Keratinocyte (primary cell): ENCODE measurements around the gene RNF130. TPM values are rescaled to one million over a fixed set of nuclear protein-coding genes. Genes with fewer than 3 reads are reported as not detected.

Experiments
- DNase-seq: peaks from one replicate; pipeline ENCODE4 v3.0.0-alpha.2; 2011; ENCODE audit warnings: low read depth, missing footprints, low spot score
- FAIRE-seq: peaks from 2 replicates; lab custom pipeline; 2011; peaks lifted over from hg19 to GRCh38; lab: Jason Lieb, UNC
- H2AFZ ChIP-seq: 2 replicates; pipeline ENCODE4 v1.6.0; 2012; ENCODE audit warnings: low read length, control low read depth, inconsistent platforms; ENCODE audit not compliant: control insufficient read depth
- H3K27ac ChIP-seq: 2 replicates; pipeline ENCODE4 v1.5.1; 2011; ENCODE audit warnings: low read length; ENCODE audit not compliant: control insufficient read depth, insufficient read depth
- H3K27me3 ChIP-seq: 3 replicates; pipeline ENCODE4 v1.6.0; 2011; ENCODE audit warnings: low read length; ENCODE audit not compliant: control insufficient read depth, insufficient read depth; ENCODE audit errors: extremely low read depth
- H3K36me3 ChIP-seq, 2 experiments: 2 replicates in 1 of 2; 3 replicates in 1 of 2; pipeline ENCODE4 v1.5.1; 2011; ENCODE audit warnings: low read length in 2 of 2, mild to moderate bottlenecking in 1 of 2; ENCODE audit not compliant: control insufficient read depth in 2 of 2, insufficient read depth in 2 of 2; ENCODE audit errors: extremely low read depth in 1 of 2
- H3K4me1 ChIP-seq: 3 replicates; pipeline ENCODE4 v1.5.1; 2011; ENCODE audit warnings: low read length; ENCODE audit not compliant: control insufficient read depth, insufficient read depth; ENCODE audit errors: extremely low read depth
- H3K4me2 ChIP-seq: 3 replicates; pipeline ENCODE4 v1.6.0; 2011; ENCODE audit warnings: low read depth, low read length; ENCODE audit not compliant: control insufficient read depth, insufficient read depth; ENCODE audit errors: extremely low read depth
- H3K4me3 ChIP-seq, 3 experiments: fragments of 200-600 bp in 1 of 3; sonication (generic) in 1 of 3; 2 replicates in 2 of 3; 3 replicates in 1 of 3; pipeline ENCODE4 v1.5.1; 2011 to 2016; ENCODE audit warnings: low read length in 3 of 3, mild to moderate bottlenecking in 3 of 3, control low read depth in 2 of 3, inconsistent platforms in 1 of 3, low read depth in 1 of 3, mixed read lengths in 1 of 3, mixed run types in 1 of 3, moderate library complexity in 1 of 3; ENCODE audit not compliant: control insufficient read depth in 2 of 3, insufficient read depth in 2 of 3; ENCODE audit errors: extremely low read depth in 1 of 3
- H3K79me2 ChIP-seq: 2 replicates; pipeline ENCODE4 v1.6.0; 2012; ENCODE audit warnings: low read length; ENCODE audit not compliant: control insufficient read depth, insufficient read depth
- H3K9ac ChIP-seq: 3 replicates; pipeline ENCODE4 v1.6.0; 2011; ENCODE audit warnings: low read length; ENCODE audit not compliant: control insufficient read depth, insufficient read depth; ENCODE audit errors: extremely low read depth
- H3K9me1 ChIP-seq: 3 replicates; pipeline ENCODE4 v1.6.0; 2011; ENCODE audit warnings: low read length; ENCODE audit not compliant: control insufficient read depth, insufficient read depth; ENCODE audit errors: extremely low read depth
- H3K9me3 ChIP-seq: 2 replicates; pipeline ENCODE4 v1.5.1; 2012; ENCODE audit warnings: low read depth, low read length; ENCODE audit not compliant: control insufficient read depth
- H4K20me1 ChIP-seq: 3 replicates; pipeline ENCODE4 v1.6.0; 2011; ENCODE audit warnings: low read length; ENCODE audit not compliant: control insufficient read depth, insufficient read depth; ENCODE audit errors: extremely low read depth
- EZH2 ChIP-seq: IDR thresholded peaks from one replicate; pipeline ENCODE4 v1.6.1; 2012; ENCODE audit warnings: inconsistent platforms, mild to moderate bottlenecking, low read length, moderate library complexity
- dilution Hi-C: fragments of 300-500 bp; cut with MboI; formaldehyde crosslinking; loops from one replicate; pipeline ENCODE4 v1.7.0; 2020; ENCODE audit warnings: low sequenced_read_pairs; ENCODE audit not compliant: extremely low pct_ligation_motif_present
- polyA plus RNA-seq, 5 experiments: library from polyadenylated mRNA; depleted of rRNA in 3 of 5; stranded (reverse) in 3 of 5; stranded (forward) in 1 of 5; unstranded in 1 of 5; fragments of >200 nt; gene quantifications; 1 replicate in 1 of 5; 2 replicates in 3 of 5; 3 replicates in 1 of 5; pipeline versions ENCODE4 v1.2.1 to v1.2.3, GENCODE V29; 2011 to 2012; ENCODE audit warnings: missing spikeins in 2 of 5, low read depth in 1 of 5, low replicate concordance in 1 of 5
- TF ChIP-seq, protein P1 (sequence below), 3 experiments: IDR thresholded peaks in 1 of 3; conservative IDR thresholded peaks in 1 of 3; optimal IDR thresholded peaks in 1 of 3; 2 replicates in 2 of 3; 3 replicates in 1 of 3; pipeline versions ENCODE3 to v1.5.1; 2011; ENCODE audit warnings: low read length in 3 of 3, mild to moderate bottlenecking in 3 of 3, moderate library complexity in 2 of 3, control low read depth in 1 of 3, inconsistent platforms in 1 of 3; ENCODE audit not compliant: insufficient read depth in 2 of 3; ENCODE audit errors: extremely low read depth in 1 of 3

RNF130 gene
- polyA plus RNA-seq, 1 donor (not counting 4 experiments of a cell fraction or from before 2014, with no cell fraction given) = 20.0 TPM

GRCh38 chr5:180001742-180002141 lies 69.8 kb downstream of the RNF130 start:
- H3K9ac ChIP-seq = no peak overlapping the region
- FAIRE-seq = no peak
- H3K79me2 ChIP-seq = no peaks in the 10 kb centered on the region
- no peaks in the 10 kb centered on the region for H3K9me1 ChIP-seq
- H3K27me3 ChIP-seq = no peaks in the 10 kb centered on the region
- no peaks in the 10 kb centered on the region for H4K20me1 ChIP-seq
- no peak for DNase-seq
- H3K36me3 ChIP-seq = no peaks in the 10 kb centered on the region
- no peak overlapping the region for H3K27ac ChIP-seq
- no peak overlapping the region for H3K4me3 ChIP-seq
- dilution Hi-C loops = no loop called here
- H3K4me1 ChIP-seq = no peaks in the 10 kb centered on the region
- no peak overlapping the region for H3K4me2 ChIP-seq
- H3K9me3 ChIP-seq = no peaks in the 10 kb centered on the region
- H2AFZ ChIP-seq = no peak overlapping the region
- TF ChIP-seq, protein P1, sequence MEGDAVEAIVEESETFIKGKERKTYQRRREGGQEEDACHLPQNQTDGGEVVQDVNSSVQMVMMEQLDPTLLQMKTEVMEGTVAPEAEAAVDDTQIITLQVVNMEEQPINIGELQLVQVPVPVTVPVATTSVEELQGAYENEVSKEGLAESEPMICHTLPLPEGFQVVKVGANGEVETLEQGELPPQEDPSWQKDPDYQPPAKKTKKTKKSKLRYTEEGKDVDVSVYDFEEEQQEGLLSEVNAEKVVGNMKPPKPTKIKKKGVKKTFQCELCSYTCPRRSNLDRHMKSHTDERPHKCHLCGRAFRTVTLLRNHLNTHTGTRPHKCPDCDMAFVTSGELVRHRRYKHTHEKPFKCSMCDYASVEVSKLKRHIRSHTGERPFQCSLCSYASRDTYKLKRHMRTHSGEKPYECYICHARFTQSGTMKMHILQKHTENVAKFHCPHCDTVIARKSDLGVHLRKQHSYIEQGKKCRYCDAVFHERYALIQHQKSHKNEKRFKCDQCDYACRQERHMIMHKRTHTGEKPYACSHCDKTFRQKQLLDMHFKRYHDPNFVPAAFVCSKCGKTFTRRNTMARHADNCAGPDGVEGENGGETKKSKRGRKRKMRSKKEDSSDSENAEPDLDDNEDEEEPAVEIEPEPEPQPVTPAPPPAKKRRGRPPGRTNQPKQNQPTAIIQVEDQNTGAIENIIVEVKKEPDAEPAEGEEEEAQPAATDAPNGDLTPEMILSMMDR (optimal IDR thresholded peaks at IDR 0.05 in 1 of 3, IDR thresholded peaks at IDR 0.05 in 1 of 3, conservative IDR thresholded peaks at IDR 0.05 in 1 of 3; ENCODE audit: extremely low read depth in 1 of 3, insufficient read depth in 2 of 3, low read length in 3 of 3) = no peak
- no peak for TF ChIP-seq EZH2

DNA sequence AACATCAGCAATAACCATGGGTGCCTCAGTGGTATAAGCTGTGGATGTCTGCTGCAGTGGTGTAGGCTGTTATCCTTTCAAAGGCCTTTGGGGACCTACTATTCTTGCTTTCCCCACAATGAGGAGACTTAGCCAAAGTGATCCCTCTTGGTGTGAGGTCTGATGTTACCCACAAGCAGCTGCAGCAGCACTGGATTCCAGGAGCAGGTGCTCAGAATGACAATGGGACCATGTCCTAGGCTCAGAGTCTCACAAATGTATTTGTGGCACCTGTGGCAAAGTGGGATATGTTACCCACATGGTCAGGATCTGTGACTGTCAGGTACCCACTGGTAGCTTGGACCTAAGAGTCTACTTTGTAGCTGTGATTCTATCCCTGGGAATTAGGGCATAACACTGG lies 70.4 kb downstream of the RNF130 start:
- TF ChIP-seq, protein P1 (optimal IDR thresholded peaks at IDR 0.05 in 1 of 3, IDR thresholded peaks at IDR 0.05 in 1 of 3, conservative IDR thresholded peaks at IDR 0.05 in 1 of 3; ENCODE audit: extremely low read depth in 1 of 3, insufficient read depth in 2 of 3, low read length in 3 of 3) = no peak
- no peak for TF ChIP-seq EZH2
- Histone ChIP-seq H3K27me3 (no peaks in the 10 kb centered on the region), H3K9me1 (no peaks in the 10 kb centered on the region), H3K79me2 (no peaks in the 10 kb centered on the region), H3K4me2 (no peak overlapping the region), H3K27ac (no peak overlapping the region), H3K4me1 (no peaks in the 10 kb centered on the region), H3K4me3 (no peak overlapping the region), H3K9me3 (no peaks in the 10 kb centered on the region), H3K9ac (no peak overlapping the region), H4K20me1 (no peaks in the 10 kb centered on the region), H2AFZ (no peak overlapping the region), H3K36me3 (no peaks in the 10 kb centered on the region)
- DNase-seq (no peak), FAIRE-seq (no peak)
- dilution Hi-C loops = no loop called here
